Mesothelial cell of epicardium (in vitro differentiated cells): ENCODE measurements around the gene SGPP1. TPM values are rescaled to one million over a fixed set of nuclear protein-coding genes. Genes with fewer than 3 reads are reported as not detected.

Experiments
- DNase-seq, 2 experiments: peaks; one replicate each; pipeline ENCODE4 v3.0.0; 2021; ENCODE audit warnings: low spot score in 2 of 2; ENCODE audit not compliant: unreplicated experiment in 2 of 2
- H3K27ac Mint-ChIP-seq: 2 replicates; pipeline ENCODE4 v1.8.0; 2021; ENCODE audit warnings: mixed read lengths
- H3K27me3 Mint-ChIP-seq: 2 replicates; pipeline ENCODE4 v1.8.0; 2021; ENCODE audit warnings: low read depth, mixed read lengths
- H3K36me3 Mint-ChIP-seq: 2 replicates; pipeline ENCODE4 v1.8.0; 2021; ENCODE audit warnings: mixed read lengths
- H3K4me1 Mint-ChIP-seq: 2 replicates; pipeline ENCODE4 v1.8.0; 2021; ENCODE audit warnings: mixed read lengths
- H3K4me3 Mint-ChIP-seq: 2 replicates; pipeline ENCODE4 v1.8.0; 2021; ENCODE audit warnings: mild to moderate bottlenecking, moderate library complexity, mixed read lengths
- H3K9me3 Mint-ChIP-seq: 2 replicates; pipeline ENCODE4 v1.8.0; 2021; ENCODE audit warnings: mixed read lengths
- total RNA-seq: library from RNA; stranded (reverse); gene quantifications from 3 replicates; pipeline ENCODE4 v1.2.1, GENCODE V29; 2021
- TF ChIP-seq, protein P1 (sequence below): fragments of 200-600 bp; sonication (generic); IDR thresholded peaks from one replicate; pipeline ENCODE4 v1.5.0; 2021; ENCODE audit warnings: antibody characterized with exemption; ENCODE audit not compliant: unreplicated experiment

The SGPP1 gene, protein sequence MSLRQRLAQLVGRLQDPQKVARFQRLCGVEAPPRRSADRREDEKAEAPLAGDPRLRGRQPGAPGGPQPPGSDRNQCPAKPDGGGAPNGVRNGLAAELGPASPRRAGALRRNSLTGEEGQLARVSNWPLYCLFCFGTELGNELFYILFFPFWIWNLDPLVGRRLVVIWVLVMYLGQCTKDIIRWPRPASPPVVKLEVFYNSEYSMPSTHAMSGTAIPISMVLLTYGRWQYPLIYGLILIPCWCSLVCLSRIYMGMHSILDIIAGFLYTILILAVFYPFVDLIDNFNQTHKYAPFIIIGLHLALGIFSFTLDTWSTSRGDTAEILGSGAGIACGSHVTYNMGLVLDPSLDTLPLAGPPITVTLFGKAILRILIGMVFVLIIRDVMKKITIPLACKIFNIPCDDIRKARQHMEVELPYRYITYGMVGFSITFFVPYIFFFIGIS
- 14.6 to 15.8 TPM (median 15.5 TPM) in 3 replicates for total RNA-seq

DNA sequence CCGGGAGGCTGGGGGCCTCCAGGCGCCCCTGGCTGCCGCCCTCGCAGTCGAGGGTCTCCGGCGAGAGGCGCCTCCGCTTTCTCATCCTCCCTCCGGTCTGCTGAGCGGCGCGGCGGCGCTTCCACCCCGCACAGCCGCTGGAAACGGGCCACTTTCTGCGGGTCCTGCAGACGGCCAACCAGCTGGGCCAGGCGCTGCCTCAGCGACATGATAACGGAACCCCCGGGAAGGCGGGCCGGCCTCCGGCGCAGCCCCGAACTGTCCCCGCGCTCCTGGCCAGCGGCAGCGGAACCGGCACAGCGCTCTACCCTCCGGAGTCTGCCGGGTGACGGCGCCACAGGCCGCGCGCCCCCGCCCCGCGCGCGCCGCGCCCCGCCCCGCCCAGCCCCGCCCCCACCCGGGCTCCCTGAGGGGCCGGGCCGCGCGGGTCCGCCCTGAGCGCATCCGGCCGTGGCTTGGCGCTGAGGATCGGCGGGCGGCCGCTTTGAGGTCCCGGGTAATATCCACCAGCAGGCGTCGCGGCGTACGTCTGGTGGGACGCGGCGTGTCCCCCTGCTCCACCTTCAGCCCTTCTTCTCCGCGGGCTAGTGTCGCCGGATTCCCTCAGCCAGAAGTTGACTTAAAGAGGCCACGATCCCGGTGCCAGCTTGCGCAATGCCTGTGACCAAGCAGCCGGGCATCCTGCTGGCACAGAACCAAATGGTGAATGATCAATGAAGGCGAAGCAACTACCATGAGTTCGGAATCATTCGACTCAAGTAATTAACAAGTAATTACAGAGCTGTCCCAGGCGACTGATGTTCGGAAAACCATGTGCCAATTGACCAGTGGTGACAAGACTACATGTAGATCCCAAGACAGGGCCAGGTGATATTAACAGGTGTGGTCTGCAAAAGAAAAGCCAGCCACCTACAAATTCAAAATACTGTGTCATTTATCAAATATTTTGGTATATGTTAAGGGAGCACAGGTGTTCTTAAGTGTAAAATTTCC lies at the start of gene SGPP1:
SGPP1 (minus strand) TSS at position 330 of the 993 bp plus-strand sequence; CDS start at position 209, 121 bp downstream.
- peak within 1 kb of the TSS; percentile 96 for H3K27ac Mint-ChIP-seq
- peak; percentile 64 to 76 for DNase-seq
- no peaks in the 10 kb centered on the region for H3K36me3 Mint-ChIP-seq
- peaks cover 18% of the 10 kb centered on the region for H3K4me1 Mint-ChIP-seq
- no peaks in the 10 kb centered on the region for H3K9me3 Mint-ChIP-seq
- TF ChIP-seq, protein P1, sequence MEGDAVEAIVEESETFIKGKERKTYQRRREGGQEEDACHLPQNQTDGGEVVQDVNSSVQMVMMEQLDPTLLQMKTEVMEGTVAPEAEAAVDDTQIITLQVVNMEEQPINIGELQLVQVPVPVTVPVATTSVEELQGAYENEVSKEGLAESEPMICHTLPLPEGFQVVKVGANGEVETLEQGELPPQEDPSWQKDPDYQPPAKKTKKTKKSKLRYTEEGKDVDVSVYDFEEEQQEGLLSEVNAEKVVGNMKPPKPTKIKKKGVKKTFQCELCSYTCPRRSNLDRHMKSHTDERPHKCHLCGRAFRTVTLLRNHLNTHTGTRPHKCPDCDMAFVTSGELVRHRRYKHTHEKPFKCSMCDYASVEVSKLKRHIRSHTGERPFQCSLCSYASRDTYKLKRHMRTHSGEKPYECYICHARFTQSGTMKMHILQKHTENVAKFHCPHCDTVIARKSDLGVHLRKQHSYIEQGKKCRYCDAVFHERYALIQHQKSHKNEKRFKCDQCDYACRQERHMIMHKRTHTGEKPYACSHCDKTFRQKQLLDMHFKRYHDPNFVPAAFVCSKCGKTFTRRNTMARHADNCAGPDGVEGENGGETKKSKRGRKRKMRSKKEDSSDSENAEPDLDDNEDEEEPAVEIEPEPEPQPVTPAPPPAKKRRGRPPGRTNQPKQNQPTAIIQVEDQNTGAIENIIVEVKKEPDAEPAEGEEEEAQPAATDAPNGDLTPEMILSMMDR, result no peak
- H3K4me3 Mint-ChIP-seq, result peak within 1 kb of the TSS; percentile 99
- H3K27me3 Mint-ChIP-seq, result peaks cover 4% of the 10 kb centered on the region

- H3K9me3 Mint-ChIP-seq, result no peaks in the 10 kb centered on the region
- TF ChIP-seq, protein P1, result no peak
- DNase-seq, result no peak
- H3K4me1 Mint-ChIP-seq, result peaks cover 17% of the 10 kb centered on the region
- no peak overlapping the region for H3K4me3 Mint-ChIP-seq
- no peaks in the 10 kb centered on the region for H3K36me3 Mint-ChIP-seq
- peak overlapping the region; percentile 90 for H3K27ac Mint-ChIP-seq
- no peaks in the 10 kb centered on the region for H3K27me3 Mint-ChIP-seq
Observed at GRCh38 chr14:63777024-63777423, 49.2 kb upstream of the SGPP1 start.

GRCh38 chr14:63773504-63773903 lies 45.6 kb upstream of the SGPP1 start:
- no peak for DNase-seq
- Mint-ChIP-seq H3K27me3 (no peaks in the 10 kb centered on the region), H3K27ac (peak overlapping the region; percentile 87), H3K4me3 (no peak overlapping the region), H3K4me1 (peaks cover 17% of the 10 kb centered on the region), H3K9me3 (no peaks in the 10 kb centered on the region), H3K36me3 (no peaks in the 10 kb centered on the region)
- TF ChIP-seq, protein P1, result no peak

DNA sequence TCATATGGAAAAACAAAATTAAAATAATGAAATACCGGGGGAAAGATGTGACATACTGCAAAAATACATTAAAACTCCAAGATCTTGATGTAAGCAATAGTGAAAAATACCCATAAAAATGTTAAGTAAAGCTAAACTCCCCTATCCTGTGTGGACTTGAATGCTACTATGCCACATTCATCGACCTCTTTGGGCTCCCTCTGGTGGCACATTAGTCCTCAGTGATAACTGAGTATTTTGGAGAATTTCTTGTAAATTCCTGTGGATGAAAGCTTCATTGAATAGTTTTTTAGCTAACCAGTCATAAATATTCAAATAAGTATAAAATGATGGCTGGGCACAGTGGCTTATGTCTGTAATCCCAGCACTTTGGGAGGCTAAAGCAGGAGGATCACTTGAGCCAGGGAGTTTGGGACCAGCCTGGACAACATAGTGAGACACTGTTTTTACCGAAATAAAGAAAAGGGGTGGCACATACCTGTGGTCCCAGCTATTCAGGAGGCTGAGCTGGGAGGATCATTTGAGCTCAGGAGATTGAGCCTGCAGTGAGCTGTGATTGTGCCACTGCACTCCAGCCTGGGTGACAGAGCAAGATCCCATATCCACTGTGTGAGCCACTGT lies 42.4 kb upstream of the SGPP1 start:
- peaks cover 7% of the 10 kb centered on the region for H3K4me1 Mint-ChIP-seq
- H3K36me3 Mint-ChIP-seq, result no peaks in the 10 kb centered on the region
- TF ChIP-seq, protein P1, result peak; percentile 20
- H3K9me3 Mint-ChIP-seq, result no peaks in the 10 kb centered on the region
- no peak for DNase-seq
- no peaks in the 10 kb centered on the region for H3K27me3 Mint-ChIP-seq
- no peak overlapping the region for H3K27ac Mint-ChIP-seq
- no peak overlapping the region for H3K4me3 Mint-ChIP-seq

GRCh38 chr14:63766611-63767010 lies 38.7 kb upstream of the SGPP1 start:
- peaks cover 6% of the 10 kb centered on the region for H3K4me1 Mint-ChIP-seq
- TF ChIP-seq, protein P1, result no peak

More at GRCh38 chr14:63766611-63767010, 38.7 kb upstream of the SGPP1 start:
- no peak for DNase-seq
- H3K27ac Mint-ChIP-seq, result peak overlapping the region; percentile 40
- no peaks in the 10 kb centered on the region for H3K27me3 Mint-ChIP-seq
- H3K9me3 Mint-ChIP-seq, result no peaks in the 10 kb centered on the region
- H3K36me3 Mint-ChIP-seq, result no peaks in the 10 kb centered on the region
- no peak overlapping the region for H3K4me3 Mint-ChIP-seq
